DND-41 (cell line): ENCODE results near the gene ATP5PO.

Experiments
- ATAC-seq: fragments of 200-7000 bp; cut with Tn5 transposase; 3 replicates; pipeline ENCODE4 v1.9.1; 2021; ENCODE audit warnings: low read depth; ENCODE audit not compliant: insufficient read depth
- DNase-seq: peaks from one replicate; pipeline ENCODE4 v3.0.0-alpha.2; 2020
- H2AFZ ChIP-seq: 2 replicates; pipeline ENCODE4 v1.6.0; 2012; ENCODE audit warnings: low read depth, low read length
- H3K27ac ChIP-seq: 2 replicates; pipeline ENCODE4 v1.5.1; 2012; ENCODE audit warnings: low read length, inconsistent platforms
- H3K27me3 ChIP-seq: fragments of 200-600 bp; sonication (generic); 2 replicates; pipeline ENCODE4 v1.6.0; 2012; ENCODE audit warnings: low read length, mild to moderate bottlenecking, inconsistent platforms; ENCODE audit not compliant: insufficient read depth, poor library complexity
- H3K36me3 ChIP-seq: 2 replicates; pipeline ENCODE4 v1.5.1; 2012; ENCODE audit warnings: low read length, inconsistent platforms; ENCODE audit not compliant: insufficient read depth
- H3K4me1 ChIP-seq: 2 replicates; pipeline ENCODE4 v1.5.1; 2012; ENCODE audit warnings: mild to moderate bottlenecking, low read length; ENCODE audit not compliant: insufficient read depth
- H3K4me2 ChIP-seq: 2 replicates; pipeline ENCODE4 v1.6.0; 2012; ENCODE audit warnings: mild to moderate bottlenecking, moderate library complexity, low read length, inconsistent platforms; ENCODE audit not compliant: insufficient read depth
- H3K4me3 ChIP-seq, 2 experiments: fragments of 200-600 bp in 1 of 2; shearing (Covaris generic) in 1 of 2; 2 replicates each; pipeline ENCODE4 v1.5.1; 2012 to 2016; ENCODE audit warnings: inconsistent platforms in 2 of 2, low read length in 2 of 2, mild to moderate bottlenecking in 2 of 2, low read depth in 1 of 2, moderate library complexity in 1 of 2
- H3K79me2 ChIP-seq: 2 replicates; pipeline ENCODE4 v1.6.0; 2012; ENCODE audit warnings: low read length, inconsistent platforms; ENCODE audit not compliant: insufficient read depth
- H3K9ac ChIP-seq: 2 replicates; pipeline ENCODE4 v1.6.0; 2012; ENCODE audit warnings: low read depth, mild to moderate bottlenecking, inconsistent platforms, low read length, moderate library complexity
- H3K9me3 ChIP-seq: 2 replicates; pipeline ENCODE4 v1.5.1; 2012; ENCODE audit warnings: low read length, moderate library complexity, mild to moderate bottlenecking, inconsistent platforms; ENCODE audit not compliant: insufficient read depth, severe bottlenecking
- H4K20me1 ChIP-seq: 2 replicates; pipeline ENCODE4 v1.6.0; 2012; ENCODE audit warnings: low read length; ENCODE audit not compliant: insufficient read depth
- EZH2 ChIP-seq: IDR thresholded peaks from 3 replicates; pipeline ENCODE4 v1.6.1; 2012; ENCODE audit warnings: borderline replicate concordance, low read depth, mild to moderate bottlenecking, moderate library complexity, low read length, inconsistent platforms; ENCODE audit not compliant: severe bottlenecking
- TF ChIP-seq, protein P1 (sequence below): IDR thresholded peaks from 2 replicates; pipeline ENCODE4 v1.5.1; 2012; ENCODE audit warnings: borderline replicate concordance, low read length, moderate library complexity, mild to moderate bottlenecking; ENCODE audit not compliant: poor library complexity, severe bottlenecking; ENCODE audit errors: extremely low read depth

ATP5PO gene

DNA sequence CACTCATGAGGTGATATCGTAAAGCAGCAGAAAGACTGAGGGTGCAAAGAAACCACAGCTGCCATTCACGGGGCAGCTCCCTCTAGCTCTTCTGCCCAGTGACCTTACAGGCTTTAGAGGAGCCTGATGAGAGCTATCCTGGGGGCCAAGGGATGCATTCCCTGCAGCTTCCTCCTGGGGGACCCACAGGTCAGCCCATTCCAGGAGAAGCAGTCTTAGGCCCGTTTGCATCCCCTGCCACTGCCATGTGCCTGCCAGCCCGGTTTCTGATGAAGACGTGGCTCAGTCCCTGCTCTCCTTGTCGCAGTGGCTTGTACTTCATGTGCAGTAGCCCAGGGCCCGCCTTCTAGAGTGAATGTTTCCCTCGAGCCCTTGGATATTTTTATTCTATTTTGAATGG lies 22.8 kb downstream of the ATP5PO start:
- Histone ChIP-seq H3K9me3 (no peaks in the 10 kb centered on the region), H3K9ac (no peak overlapping the region), H3K27ac (no peak overlapping the region), H3K79me2 (no peaks in the 10 kb centered on the region), H3K4me3 (no peak overlapping the region), H3K4me2 (no peak overlapping the region), H3K27me3 (no peaks in the 10 kb centered on the region), H4K20me1 (no peaks in the 10 kb centered on the region), H3K4me1 (peaks cover 16% of the 10 kb centered on the region), H3K36me3 (no peaks in the 10 kb centered on the region), H2AFZ (no peak overlapping the region)
- TF ChIP-seq EZH2 = no peak
- TF ChIP-seq, protein P1, sequence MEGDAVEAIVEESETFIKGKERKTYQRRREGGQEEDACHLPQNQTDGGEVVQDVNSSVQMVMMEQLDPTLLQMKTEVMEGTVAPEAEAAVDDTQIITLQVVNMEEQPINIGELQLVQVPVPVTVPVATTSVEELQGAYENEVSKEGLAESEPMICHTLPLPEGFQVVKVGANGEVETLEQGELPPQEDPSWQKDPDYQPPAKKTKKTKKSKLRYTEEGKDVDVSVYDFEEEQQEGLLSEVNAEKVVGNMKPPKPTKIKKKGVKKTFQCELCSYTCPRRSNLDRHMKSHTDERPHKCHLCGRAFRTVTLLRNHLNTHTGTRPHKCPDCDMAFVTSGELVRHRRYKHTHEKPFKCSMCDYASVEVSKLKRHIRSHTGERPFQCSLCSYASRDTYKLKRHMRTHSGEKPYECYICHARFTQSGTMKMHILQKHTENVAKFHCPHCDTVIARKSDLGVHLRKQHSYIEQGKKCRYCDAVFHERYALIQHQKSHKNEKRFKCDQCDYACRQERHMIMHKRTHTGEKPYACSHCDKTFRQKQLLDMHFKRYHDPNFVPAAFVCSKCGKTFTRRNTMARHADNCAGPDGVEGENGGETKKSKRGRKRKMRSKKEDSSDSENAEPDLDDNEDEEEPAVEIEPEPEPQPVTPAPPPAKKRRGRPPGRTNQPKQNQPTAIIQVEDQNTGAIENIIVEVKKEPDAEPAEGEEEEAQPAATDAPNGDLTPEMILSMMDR = peak; percentile 29
- no peak for ATAC-seq
- DNase-seq = no peak

DNA sequence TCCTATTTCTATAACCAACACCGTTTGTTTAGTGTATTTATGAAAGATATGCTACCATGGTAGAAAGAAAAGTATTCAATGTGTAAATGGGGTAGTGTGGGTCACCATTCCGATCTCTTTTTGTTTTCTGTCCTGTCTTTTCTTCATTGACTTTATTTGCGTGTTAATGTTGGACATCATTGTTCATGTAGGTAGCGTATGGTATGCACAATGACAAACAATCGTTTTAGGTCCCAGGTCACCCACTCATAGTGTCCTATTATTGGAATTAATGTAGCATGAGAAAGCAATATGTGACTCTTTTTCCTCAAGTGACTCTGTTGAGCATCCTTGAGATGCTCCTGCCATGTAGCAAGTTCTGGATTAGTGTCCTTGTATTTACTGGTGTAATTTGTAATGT lies 25.4 kb downstream of the ATP5PO start:
- TF ChIP-seq, protein P1 = no peak
- TF ChIP-seq EZH2 = no peak
- Histone ChIP-seq H3K9me3 (no peaks in the 10 kb centered on the region), H3K79me2 (no peaks in the 10 kb centered on the region), H2AFZ (no peak overlapping the region), H3K4me2 (no peak overlapping the region), H4K20me1 (no peaks in the 10 kb centered on the region), H3K4me1 (peaks cover 11% of the 10 kb centered on the region), H3K27me3 (no peaks in the 10 kb centered on the region), H3K27ac (no peak overlapping the region), H3K36me3 (no peaks in the 10 kb centered on the region), H3K4me3 (no peak overlapping the region), H3K9ac (no peak overlapping the region)
- DNase-seq = no peak
- no peak for ATAC-seq

DNA sequence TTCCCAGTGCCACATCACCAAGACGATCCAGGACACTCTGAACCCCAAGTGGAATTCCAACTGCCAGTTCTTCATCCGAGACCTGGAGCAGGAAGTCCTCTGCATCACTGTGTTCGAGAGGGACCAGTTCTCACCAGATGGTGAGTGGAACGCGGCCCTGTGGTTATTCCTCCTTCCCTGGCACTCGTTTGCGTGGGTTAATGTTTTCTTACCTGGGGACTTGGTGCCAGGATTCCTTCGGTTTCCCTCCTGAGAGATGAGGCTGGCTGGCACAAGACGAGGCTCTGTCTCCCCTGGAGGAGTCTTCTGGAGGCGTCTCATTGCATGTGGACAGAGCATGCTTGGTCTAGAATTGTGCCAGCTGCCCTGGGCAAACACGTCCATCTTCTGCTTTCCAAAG lies 29.3 kb downstream of the ATP5PO start:
- DNase-seq (no peak), ATAC-seq (no peak)
- Histone ChIP-seq H3K36me3 (no peaks in the 10 kb centered on the region), H3K4me3 (no peak overlapping the region), H3K79me2 (no peaks in the 10 kb centered on the region), H2AFZ (no peak overlapping the region), H4K20me1 (no peaks in the 10 kb centered on the region), H3K9ac (no peak overlapping the region), H3K9me3 (no peaks in the 10 kb centered on the region), H3K4me2 (no peak overlapping the region), H3K27me3 (no peaks in the 10 kb centered on the region), H3K27ac (no peak overlapping the region), H3K4me1 (no peaks in the 10 kb centered on the region)
- TF ChIP-seq, protein P1 = no peak
- no peak for TF ChIP-seq EZH2

DNA sequence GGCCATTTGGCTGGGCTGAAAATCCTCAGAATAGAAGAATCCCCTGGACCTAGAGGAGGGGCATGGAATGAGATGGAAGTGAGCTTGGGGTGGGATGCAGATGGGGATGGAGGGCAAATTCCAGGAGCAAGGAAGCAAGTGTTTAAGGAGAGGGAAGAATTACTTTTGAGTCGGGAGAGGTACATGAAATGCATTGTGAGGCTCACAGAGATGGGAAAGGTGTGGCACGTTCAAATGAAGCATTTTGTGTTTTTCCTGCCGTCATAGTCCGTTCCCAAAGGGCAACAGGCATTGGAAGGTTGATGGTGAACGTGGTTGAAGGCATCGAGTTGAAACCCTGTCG lies 30.5 kb downstream of the ATP5PO start:
- Histone ChIP-seq H3K4me3 (no peak overlapping the region), H3K9me3 (no peaks in the 10 kb centered on the region), H4K20me1 (no peaks in the 10 kb centered on the region), H3K27ac (no peak overlapping the region), H3K36me3 (no peaks in the 10 kb centered on the region), H3K9ac (no peak overlapping the region), H3K4me2 (no peak overlapping the region), H3K4me1 (no peaks in the 10 kb centered on the region), H3K79me2 (no peaks in the 10 kb centered on the region), H2AFZ (no peak overlapping the region), H3K27me3 (no peaks in the 10 kb centered on the region)
- no peak for TF ChIP-seq EZH2
- TF ChIP-seq, protein P1 = no peak
- ATAC-seq = no peak
- DNase-seq = no peak
